Measurements from ENCODE around the gene PTCSC3.

The PTCSC3 gene

DNA sequence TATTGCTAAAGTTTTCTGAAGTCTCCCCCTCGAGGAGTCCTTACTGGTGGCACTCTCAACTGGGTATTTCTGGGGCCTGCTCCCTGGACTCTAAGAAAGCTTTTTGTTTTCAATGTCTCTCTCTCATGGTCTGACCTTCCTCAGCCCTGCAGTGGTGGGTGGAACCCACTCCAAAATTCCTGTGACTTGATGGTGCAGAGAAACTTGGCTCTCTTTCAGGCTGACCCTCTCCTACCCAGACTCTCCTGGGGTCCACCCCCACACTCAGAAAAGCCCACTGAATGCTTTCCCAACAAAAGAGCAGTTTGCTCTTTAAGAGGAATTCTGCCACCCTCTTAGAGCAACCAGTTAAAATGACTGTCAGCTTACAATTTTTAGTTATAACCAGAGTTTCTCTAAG, 967 bp upstream of the PTCSC3 start:
- TF ChIP-seq, protein P1, sequence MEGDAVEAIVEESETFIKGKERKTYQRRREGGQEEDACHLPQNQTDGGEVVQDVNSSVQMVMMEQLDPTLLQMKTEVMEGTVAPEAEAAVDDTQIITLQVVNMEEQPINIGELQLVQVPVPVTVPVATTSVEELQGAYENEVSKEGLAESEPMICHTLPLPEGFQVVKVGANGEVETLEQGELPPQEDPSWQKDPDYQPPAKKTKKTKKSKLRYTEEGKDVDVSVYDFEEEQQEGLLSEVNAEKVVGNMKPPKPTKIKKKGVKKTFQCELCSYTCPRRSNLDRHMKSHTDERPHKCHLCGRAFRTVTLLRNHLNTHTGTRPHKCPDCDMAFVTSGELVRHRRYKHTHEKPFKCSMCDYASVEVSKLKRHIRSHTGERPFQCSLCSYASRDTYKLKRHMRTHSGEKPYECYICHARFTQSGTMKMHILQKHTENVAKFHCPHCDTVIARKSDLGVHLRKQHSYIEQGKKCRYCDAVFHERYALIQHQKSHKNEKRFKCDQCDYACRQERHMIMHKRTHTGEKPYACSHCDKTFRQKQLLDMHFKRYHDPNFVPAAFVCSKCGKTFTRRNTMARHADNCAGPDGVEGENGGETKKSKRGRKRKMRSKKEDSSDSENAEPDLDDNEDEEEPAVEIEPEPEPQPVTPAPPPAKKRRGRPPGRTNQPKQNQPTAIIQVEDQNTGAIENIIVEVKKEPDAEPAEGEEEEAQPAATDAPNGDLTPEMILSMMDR (IDR thresholded peaks at IDR 0.05; ENCODE audit: borderline replicate concordance, insufficient read depth, low read depth, low read length) = no peak
- H3K4me3 ChIP-seq (ENCODE audit: low read depth, low read length) = no peak overlapping the region

DNA sequence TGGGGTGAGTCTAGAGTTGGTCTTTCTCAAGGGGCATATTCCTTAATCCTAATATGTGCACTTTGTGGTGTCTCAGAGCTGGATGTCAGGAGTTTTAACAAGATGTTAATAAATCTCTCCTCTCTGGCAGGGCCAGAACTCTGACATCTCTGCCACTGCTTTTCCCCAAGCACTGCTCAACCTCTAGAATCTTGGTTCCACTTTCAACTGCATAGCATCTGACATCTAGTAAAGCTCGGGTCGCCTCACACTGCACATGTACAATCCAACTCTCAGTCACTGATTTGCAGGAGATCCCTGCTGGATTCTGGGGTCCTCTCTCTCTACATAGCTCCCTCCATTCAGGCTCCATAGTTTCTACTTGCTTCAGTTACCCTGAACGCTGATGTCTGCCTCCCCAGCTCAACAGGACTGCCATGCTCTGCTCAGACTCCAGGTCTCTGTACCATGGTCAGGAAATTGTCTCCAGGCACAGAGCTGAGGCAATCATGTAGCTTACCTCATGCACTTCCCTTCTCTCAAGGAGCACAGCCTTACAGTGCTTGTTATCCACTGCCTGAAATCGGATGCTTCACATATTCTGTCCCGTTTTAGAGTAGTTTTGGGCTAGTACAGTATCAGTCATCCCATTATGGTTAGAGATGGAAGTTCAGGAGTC, 1.6 kb downstream of the PTCSC3 start:
- TF ChIP-seq, protein P1 (IDR thresholded peaks at IDR 0.05; ENCODE audit: borderline replicate concordance, insufficient read depth, low read depth, low read length) = no peak
- no peak overlapping the region for H3K4me3 ChIP-seq (ENCODE audit: low read depth, low read length)

DNA sequence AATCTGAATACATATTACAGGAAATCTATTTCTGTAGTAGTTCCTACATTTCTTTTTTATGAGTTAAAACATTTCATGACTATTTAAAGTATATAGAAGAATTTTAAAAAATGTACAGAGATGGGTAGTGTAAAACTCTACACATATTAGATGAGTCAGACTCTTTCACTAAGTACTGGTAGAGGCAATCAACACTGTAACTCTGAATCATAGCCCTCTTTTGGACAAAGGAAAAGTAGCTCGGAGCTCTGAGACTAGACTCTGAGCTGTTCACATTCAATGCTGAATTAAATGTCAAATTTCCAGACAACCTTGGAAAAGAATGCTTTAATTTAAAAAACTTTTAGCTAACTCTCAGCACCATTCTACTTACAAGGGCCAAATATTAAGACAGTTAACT, 3.4 kb downstream of the PTCSC3 start:
- TF ChIP-seq, protein P1 (IDR thresholded peaks at IDR 0.05; ENCODE audit: borderline replicate concordance, insufficient read depth, low read depth, low read length) = no peak
- H3K4me3 ChIP-seq (ENCODE audit: low read depth, low read length) = no peak overlapping the region

DNA sequence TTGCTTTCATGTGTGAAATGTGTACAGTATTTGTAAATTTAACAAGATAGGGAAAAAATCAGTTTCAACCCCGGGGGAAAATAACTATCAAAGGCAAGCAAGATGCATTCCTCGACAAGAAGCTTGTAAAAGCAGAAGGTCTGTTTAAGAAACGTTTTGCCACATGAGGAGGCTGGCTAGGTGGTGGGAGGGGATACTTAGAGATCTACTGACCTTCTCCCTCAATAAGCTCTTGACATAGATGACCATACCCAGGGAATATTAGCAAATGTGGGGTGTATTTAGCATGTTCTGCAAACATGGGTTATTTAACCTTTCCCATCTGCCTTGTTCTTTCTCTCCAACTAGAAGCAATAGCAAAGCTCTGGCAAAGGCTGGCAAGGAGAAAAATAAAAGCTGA, 4.9 kb downstream of the PTCSC3 start:
- TF ChIP-seq, protein P1 (IDR thresholded peaks at IDR 0.05; ENCODE audit: borderline replicate concordance, insufficient read depth, low read depth, low read length) = no peak

DNA sequence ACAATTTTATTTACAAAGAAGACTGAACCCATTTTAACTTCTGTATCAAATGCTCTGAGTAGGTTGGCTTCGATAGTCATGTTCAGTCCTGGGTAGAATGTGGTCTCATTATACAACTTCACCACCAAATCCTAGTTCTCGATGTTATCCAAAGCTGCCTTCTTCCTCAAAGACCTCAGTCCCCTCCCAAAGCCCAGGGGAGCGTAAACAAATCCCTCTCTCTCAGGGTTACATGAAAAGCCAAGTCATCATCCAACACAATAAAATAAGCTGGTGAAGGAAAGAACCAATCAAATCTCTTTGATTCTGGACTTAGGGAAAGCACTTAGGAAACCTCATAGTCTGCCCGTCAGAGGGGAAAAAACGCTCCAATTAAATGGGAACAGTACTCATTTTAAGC, 9.1 kb downstream of the PTCSC3 start:
- H3K4me3 ChIP-seq (ENCODE audit: low read depth, low read length) = no peak overlapping the region

More for the DNA sequence above, 4.9 kb downstream of the PTCSC3 start:
- no peak overlapping the region for H3K4me3 ChIP-seq (ENCODE audit: low read depth, low read length)

DNA sequence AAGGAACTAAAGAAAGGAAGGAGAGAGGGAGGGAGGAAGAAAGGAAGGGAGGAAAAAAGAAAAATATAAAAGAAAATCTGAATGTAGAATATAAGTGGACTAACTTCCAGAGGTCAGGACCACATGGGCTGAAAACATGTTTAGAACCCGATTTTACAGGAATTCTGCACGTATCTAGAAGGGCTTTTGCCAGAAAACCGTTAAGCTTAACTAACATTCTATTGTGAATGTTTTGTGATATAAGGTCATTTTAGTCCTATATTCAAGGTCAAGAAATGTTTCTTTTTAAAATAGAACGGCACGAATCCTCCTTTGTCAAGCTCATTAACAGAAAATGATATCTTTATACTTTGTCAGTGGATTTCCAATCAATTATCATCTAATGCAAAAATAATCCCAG, 13.1 kb downstream of the PTCSC3 start:
- TF ChIP-seq, protein P1 (IDR thresholded peaks at IDR 0.05; ENCODE audit: borderline replicate concordance, insufficient read depth, low read depth, low read length) = no peak
- H3K4me3 ChIP-seq (ENCODE audit: low read depth, low read length) = no peak overlapping the region

More for the DNA sequence above, 9.1 kb downstream of the PTCSC3 start:
- TF ChIP-seq, protein P1 (IDR thresholded peaks at IDR 0.05; ENCODE audit: borderline replicate concordance, insufficient read depth, low read depth, low read length) = no peak

DNA sequence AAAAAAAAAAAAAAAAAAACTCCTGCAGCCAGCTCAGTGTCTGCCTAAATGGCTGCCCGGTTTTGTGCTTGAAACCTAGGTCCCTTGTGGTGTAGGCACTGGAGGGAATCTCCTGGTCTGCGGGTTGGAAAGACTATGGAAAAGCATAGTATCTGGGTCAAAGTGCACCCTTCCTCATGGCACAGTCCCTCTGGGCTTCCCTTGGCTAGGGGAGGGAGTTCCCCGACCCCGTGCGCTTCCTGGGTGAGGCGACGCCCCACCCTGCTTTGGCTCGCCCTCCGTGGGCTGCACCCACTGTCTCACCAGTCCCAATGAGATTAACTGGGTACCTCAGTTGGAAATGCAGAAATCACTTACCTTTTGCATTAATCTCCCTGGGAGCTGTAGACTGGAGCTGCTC, 14.3 kb downstream of the PTCSC3 start:
- TF ChIP-seq, protein P1 (IDR thresholded peaks at IDR 0.05; ENCODE audit: borderline replicate concordance, insufficient read depth, low read depth, low read length) = no peak
- no peak overlapping the region for H3K4me3 ChIP-seq (ENCODE audit: low read depth, low read length)
